ENCODE data around the gene SERINC3. TPM values are rescaled to one million over a fixed set of nuclear protein-coding genes. Genes with fewer than 3 reads are reported as not detected.
A peak's percentile ranks its signal among the peaks of the same experiment; 100 is the strongest.

SERINC3 gene
- total RNA-seq, 1 experiment from 2014 or later = 70.8 TPM

GRCh38 chr20:44532981-44533331 lies 11.1 kb upstream of the SERINC3 start:
- peak; percentile 18 for DNase-seq (ENCODE audit: low read depth)

GRCh38 chr20:44532259-44532980 lies 10.6 kb upstream of the SERINC3 start:
- no peak for DNase-seq (ENCODE audit: low read depth)

GRCh38 chr20:44528309-44528708 lies 6.4 kb upstream of the SERINC3 start:
- no peak for DNase-seq (ENCODE audit: low read depth)

GRCh38 chr20:44527716-44528199 lies 5.9 kb upstream of the SERINC3 start:
- no peak for DNase-seq (ENCODE audit: low read depth)

GRCh38 chr20:44526129-44526528 lies 4.3 kb upstream of the SERINC3 start:
- DNase-seq (ENCODE audit: low read depth) = peak; percentile 11

GRCh38 chr20:44523746-44524145 lies 1.9 kb upstream of the SERINC3 start:
- DNase-seq (ENCODE audit: low read depth) = no peak

- DNase-seq (ENCODE audit: low read depth) = no peak
Measured at GRCh38 chr20:44522841-44523240, 971 bp upstream of the SERINC3 start.

- DNase-seq (ENCODE audit: low read depth) = no peak
Measured at GRCh38 chr20:44520881-44521280, 989 bp downstream of the SERINC3 start.

- DNase-seq (ENCODE audit: low read depth) = no peak
Measured at GRCh38 chr20:44518248-44518647, 3.6 kb downstream of the SERINC3 start.

- no peak for DNase-seq (ENCODE audit: low read depth)
Measured at GRCh38 chr20:44517454-44517853, 4.4 kb downstream of the SERINC3 start.

- DNase-seq (ENCODE audit: low read depth) = no peak
Measured at GRCh38 chr20:44516491-44516890, 5.4 kb downstream of the SERINC3 start.

- no peak for DNase-seq (ENCODE audit: low read depth)
Measured at GRCh38 chr20:44513871-44514270, 8.0 kb downstream of the SERINC3 start.

GRCh38 chr20:44509762-44510161 lies 12.1 kb downstream of the SERINC3 start:
- DNase-seq (ENCODE audit: low read depth) = no peak

GRCh38 chr20:44504402-44505307 lies 17.2 kb downstream of the SERINC3 start:
- DNase-seq (ENCODE audit: low read depth) = no peak

GRCh38 chr20:44502968-44503367 lies 18.9 kb downstream of the SERINC3 start:
- no peak for DNase-seq (ENCODE audit: low read depth)

- DNase-seq (ENCODE audit: low read depth) = no peak
Measured at GRCh38 chr20:44501448-44501847, 20.4 kb downstream of the SERINC3 start.

GRCh38 chr20:44500221-44500620 lies 21.6 kb downstream of the SERINC3 start:
- no peak for DNase-seq (ENCODE audit: low read depth)

- no peak for DNase-seq (ENCODE audit: low read depth)
Measured at GRCh38 chr20:44497761-44498160, 24.1 kb downstream of the SERINC3 start.

- peak; percentile 87 for DNase-seq (ENCODE audit: low read depth)
Measured at GRCh38 chr20:44496976-44497375, 24.9 kb downstream of the SERINC3 start.

GRCh38 chr20:44495802-44496481 lies 25.9 kb downstream of the SERINC3 start:
- DNase-seq (ENCODE audit: low read depth) = peak; percentile 99

- peak; percentile 75 for DNase-seq (ENCODE audit: low read depth)
Measured at GRCh38 chr20:44495257-44495656, 26.6 kb downstream of the SERINC3 start.

GRCh38 chr20:44494681-44495080 lies 27.2 kb downstream of the SERINC3 start:
- DNase-seq (ENCODE audit: low read depth) = no peak
